ENCODE measurements around the gene PRDM16. TPM values are rescaled to one million over a fixed set of nuclear protein-coding genes. Genes with fewer than 3 reads are reported as not detected.

PRDM16 gene
- total RNA-seq, 1 experiment from 2014 or later, result 0.04 TPM

DNA sequence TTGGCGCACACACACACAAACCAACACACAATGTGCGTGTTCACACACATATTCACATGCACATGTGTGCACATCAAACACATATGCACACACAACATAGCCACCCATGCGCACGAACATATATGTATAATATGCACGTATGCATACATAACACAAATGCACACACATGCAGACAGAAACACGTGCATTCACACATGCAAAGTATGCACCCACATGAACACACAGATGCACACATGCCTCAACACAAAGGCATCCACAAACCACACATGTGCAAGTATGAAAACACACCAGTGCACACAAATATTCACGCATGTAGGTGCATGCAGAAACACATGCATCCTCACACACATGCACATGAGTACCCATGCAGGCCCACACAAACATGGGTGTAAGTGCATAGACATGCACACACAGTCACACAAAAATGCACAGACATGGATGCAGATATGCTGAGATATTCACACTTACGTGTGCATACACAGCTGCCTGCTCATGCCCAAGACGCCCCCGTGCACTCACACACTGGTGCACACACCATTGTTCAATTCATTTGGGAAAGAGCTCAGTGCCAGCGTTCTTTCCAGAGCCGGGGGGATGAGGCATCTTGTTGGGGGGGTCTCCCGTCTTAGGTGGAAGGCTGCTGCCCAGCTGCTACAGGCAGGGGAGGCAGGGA lies 332.7 kb downstream of the PRDM16 start:
- no peak overlapping the region for H3K4me2 ChIP-seq (ENCODE audit: low read length)
- no peaks in the 10 kb centered on the region for H3K9me3 ChIP-seq (ENCODE audit: low read length)
- H3K4me3 ChIP-seq (ENCODE audit: low read length), result no peak overlapping the region
- no peaks in the 10 kb centered on the region for H3F3A ChIP-seq (ENCODE audit: low read length, unreplicated experiment)
- no peaks in the 10 kb centered on the region for H3K36me3 ChIP-seq (ENCODE audit: low read depth, low read length)
- CTCF ChIA-PET, result no interaction called here
- intact Hi-C loops (cut with micrococcal nuclease), result no loop called here
- H3K27me3 ChIP-seq (ENCODE audit: low read length), result peaks cover 99% of the 10 kb centered on the region
- no peak for ATAC-seq
- DNase-seq, result no peak
- no peak overlapping the region for H3K27ac ChIP-seq (ENCODE audit: low read length)
- BruUV-seq (replicated peaks), result no TSS peak
- H3K4me1 ChIP-seq (ENCODE audit: insufficient read depth, low read length), result peaks cover 4% of the 10 kb centered on the region; the same call in 1 of the 2 replicates
- no peak for TF ChIP-seq EZH2phosphoT487 (IDR thresholded peaks at IDR 0.05; ENCODE audit: borderline replicate concordance, low read length)
- TF ChIP-seq CTCF (conservative IDR thresholded peaks at IDR 0.05; ENCODE audit: low read depth, low read length), result no peak
- no peak for TF ChIP-seq EZH2 (IDR thresholded peaks at IDR 0.05; ENCODE audit: low read length, unreplicated experiment)
- no peaks in the 10 kb centered on the region for H3K9me2 ChIP-seq (replicated peaks; ENCODE audit: low read length)
- no peaks in the 10 kb centered on the region for H4K20me1 ChIP-seq (ENCODE audit: low read length)
- POLR2A ChIA-PET (ENCODE audit: unreplicated experiment), result no interaction called here
- no peak overlapping the region for H3K9ac ChIP-seq (ENCODE audit: low read length)
- no peak overlapping the region for H2AFZ ChIP-seq (ENCODE audit: low read length)
- no peaks in the 10 kb centered on the region for H3K79me2 ChIP-seq (ENCODE audit: low read length)

DNA sequence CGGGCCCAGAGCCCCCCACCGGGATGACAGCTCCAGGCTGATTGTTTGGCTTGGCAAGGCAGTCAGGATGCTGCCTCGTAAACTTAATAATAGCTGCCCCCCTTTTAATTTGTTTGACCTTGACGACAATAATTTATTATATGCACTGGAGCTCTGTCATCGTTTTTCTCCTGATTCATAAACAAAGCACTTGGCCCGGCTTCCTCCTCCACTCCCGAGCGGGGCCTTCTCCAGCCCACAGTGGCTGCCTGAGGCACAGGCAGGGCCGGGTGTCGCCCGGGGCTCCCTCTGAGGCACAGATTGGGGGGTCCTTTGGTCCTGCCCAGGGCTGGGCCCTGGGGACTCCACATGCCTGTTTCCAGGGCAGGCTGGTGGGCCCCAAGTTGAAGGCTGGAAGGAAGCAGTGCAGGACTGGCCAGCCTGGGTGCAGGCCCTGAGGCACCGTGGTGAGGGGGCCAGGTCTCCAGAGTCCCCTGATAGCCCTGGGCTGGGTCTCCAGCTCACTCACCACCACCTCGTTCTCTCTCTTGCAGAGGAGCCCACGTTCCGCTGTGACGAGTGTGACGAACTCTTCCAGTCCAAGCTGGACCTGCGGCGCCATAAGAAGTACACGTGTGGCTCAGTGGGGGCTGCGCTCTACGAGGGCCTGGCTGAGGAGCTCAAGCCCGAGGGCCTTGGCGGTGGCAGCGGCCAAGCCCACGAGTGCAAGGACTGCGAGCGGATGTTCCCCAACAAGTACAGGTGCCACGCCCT lies 333.4 kb downstream of the PRDM16 start:
- no peaks in the 10 kb centered on the region for H3K79me2 ChIP-seq (ENCODE audit: low read length)
- ATAC-seq (peak; percentile 56), DNase-seq (peak; percentile 28)
- H3K27me3 ChIP-seq (ENCODE audit: low read length), result peaks cover 99% of the 10 kb centered on the region
- no peaks in the 10 kb centered on the region for H3K9me3 ChIP-seq (ENCODE audit: low read length)
- H3F3A ChIP-seq (ENCODE audit: low read length, unreplicated experiment), result no peaks in the 10 kb centered on the region
- intact Hi-C loops (cut with micrococcal nuclease), result no loop called here
- H3K4me2 ChIP-seq (ENCODE audit: low read length), result no peak overlapping the region
- no peaks in the 10 kb centered on the region for H4K20me1 ChIP-seq (ENCODE audit: low read length)
- no TSS peak for BruUV-seq (replicated peaks)
- no peak overlapping the region for H3K9ac ChIP-seq (ENCODE audit: low read length)
- H3K4me1 ChIP-seq (ENCODE audit: insufficient read depth, low read length), result peaks cover 4% of the 10 kb centered on the region; the same call in 1 of the 2 replicates
- no peak for TF ChIP-seq EZH2 (IDR thresholded peaks at IDR 0.05; ENCODE audit: low read length, unreplicated experiment)
- TF ChIP-seq CTCF (conservative IDR thresholded peaks at IDR 0.05; ENCODE audit: low read depth, low read length), result no peak
- no peak for TF ChIP-seq EZH2phosphoT487 (IDR thresholded peaks at IDR 0.05; ENCODE audit: borderline replicate concordance, low read length)
- H2AFZ ChIP-seq (ENCODE audit: low read length), result no peak overlapping the region
- ChIA-PET CTCF (no interaction called here), POLR2A (ENCODE audit: unreplicated experiment) (no interaction called here)
- no peaks in the 10 kb centered on the region for H3K9me2 ChIP-seq (replicated peaks; ENCODE audit: low read length)
- no peak overlapping the region for H3K27ac ChIP-seq (ENCODE audit: low read length)
- no peak overlapping the region for H3K4me3 ChIP-seq (ENCODE audit: low read length)
- no peaks in the 10 kb centered on the region for H3K36me3 ChIP-seq (ENCODE audit: low read depth, low read length)

GRCh38 chr1:3403011-3403345 lies 334.0 kb downstream of the PRDM16 start:
- no peak overlapping the region for H3K9ac ChIP-seq (ENCODE audit: low read length)
- CTCF ChIA-PET, result no interaction called here
- H2AFZ ChIP-seq (ENCODE audit: low read length), result no peak overlapping the region
- DNase-seq, result no peak
- no peaks in the 10 kb centered on the region for H3F3A ChIP-seq (ENCODE audit: low read length, unreplicated experiment)
- H3K4me3 ChIP-seq (ENCODE audit: low read length), result no peak overlapping the region
- POLR2A ChIA-PET (ENCODE audit: unreplicated experiment), result no interaction called here
- no peaks in the 10 kb centered on the region for H3K9me3 ChIP-seq (ENCODE audit: low read length)
- no peak for ATAC-seq
- no peak overlapping the region for H3K4me2 ChIP-seq (ENCODE audit: low read length)
- TF ChIP-seq EZH2phosphoT487 (IDR thresholded peaks at IDR 0.05; ENCODE audit: borderline replicate concordance, low read length), result no peak
- TF ChIP-seq EZH2 (IDR thresholded peaks at IDR 0.05; ENCODE audit: low read length, unreplicated experiment), result no peak
- no peak for TF ChIP-seq CTCF (conservative IDR thresholded peaks at IDR 0.05; ENCODE audit: low read depth, low read length)
- no peak overlapping the region for H3K27ac ChIP-seq (ENCODE audit: low read length)
- H3K79me2 ChIP-seq (ENCODE audit: low read length), result no peaks in the 10 kb centered on the region
- no peaks in the 10 kb centered on the region for H4K20me1 ChIP-seq (ENCODE audit: low read length)
- H3K9me2 ChIP-seq (replicated peaks; ENCODE audit: low read length), result no peaks in the 10 kb centered on the region
- peaks cover 99% of the 10 kb centered on the region for H3K27me3 ChIP-seq (ENCODE audit: low read length)
- no peaks in the 10 kb centered on the region for H3K36me3 ChIP-seq (ENCODE audit: low read depth, low read length)
- BruUV-seq (replicated peaks), result no TSS peak
- intact Hi-C loops (cut with micrococcal nuclease), result no loop called here
- H3K4me1 ChIP-seq (ENCODE audit: insufficient read depth, low read length), result peaks cover 4% of the 10 kb centered on the region; the same call in 1 of the 2 replicates
